ENCODE data around the gene FAM3A. TPM values are rescaled to one million over a fixed set of nuclear protein-coding genes. Genes with fewer than 3 reads are reported as not detected.
"Not testable (repeated sequence)": the region's sequence is repeated elsewhere in the genome, so short reads cannot be mapped to it uniquely, and the experiment has no call there.

Gene FAM3A
- total RNA-seq, 1 experiment from 2014 or later, result 36.8 TPM

DNA sequence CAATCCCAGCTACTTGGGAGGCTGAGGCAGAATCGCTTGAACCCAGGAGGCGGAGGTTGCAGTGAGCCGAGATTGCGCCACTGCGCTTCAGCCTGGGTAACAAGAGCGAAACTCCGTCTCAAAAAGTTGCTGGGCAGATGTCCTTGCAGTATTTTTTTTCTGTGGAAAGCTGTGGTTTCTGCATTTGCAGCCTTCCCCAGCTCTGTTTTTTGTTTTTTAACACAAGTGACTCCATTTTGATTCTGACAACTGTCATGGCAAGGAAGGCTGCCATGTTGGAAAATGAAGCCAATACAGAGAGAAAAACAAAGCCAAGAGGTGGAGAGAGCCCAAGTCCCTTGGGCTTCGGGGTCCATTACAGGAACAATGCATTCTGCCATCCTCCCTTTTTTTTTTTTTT, 13.9 kb downstream of the FAM3A start:
- H3K4me3 Mint-ChIP-seq (ENCODE audit: low read depth, unreplicated experiment), result no peak overlapping the region
- H3K4me1 Mint-ChIP-seq (ENCODE audit: low read depth, unreplicated experiment), result no peaks in the 10 kb centered on the region
- no TSS peak for BruUV-seq (replicated peaks)
- DNase-seq, result no peak
- intact Hi-C loops (cut with micrococcal nuclease; ENCODE audit: unreplicated experiment), result no loop called here
- CTCF ChIA-PET, result interaction anchor here (0.6 kb wide), 1 partner anchor 48 kb away, joined by 4 read pairs; no protein-coding TSS in a partner anchor
- H3K27ac Mint-ChIP-seq (ENCODE audit: unreplicated experiment), result no peak overlapping the region
- no peak for TF ChIP-seq CTCF (IDR thresholded peaks at IDR 0.05; ENCODE audit: unreplicated experiment)
- H3K27me3 Mint-ChIP-seq (ENCODE audit: unreplicated experiment), result no peaks in the 10 kb centered on the region
- peaks cover 9% of the 10 kb centered on the region for H3K36me3 Mint-ChIP-seq (ENCODE audit: insufficient read depth, unreplicated experiment)
- H3K9me3 Mint-ChIP-seq (ENCODE audit: low read depth, unreplicated experiment), result no peaks in the 10 kb centered on the region

DNA sequence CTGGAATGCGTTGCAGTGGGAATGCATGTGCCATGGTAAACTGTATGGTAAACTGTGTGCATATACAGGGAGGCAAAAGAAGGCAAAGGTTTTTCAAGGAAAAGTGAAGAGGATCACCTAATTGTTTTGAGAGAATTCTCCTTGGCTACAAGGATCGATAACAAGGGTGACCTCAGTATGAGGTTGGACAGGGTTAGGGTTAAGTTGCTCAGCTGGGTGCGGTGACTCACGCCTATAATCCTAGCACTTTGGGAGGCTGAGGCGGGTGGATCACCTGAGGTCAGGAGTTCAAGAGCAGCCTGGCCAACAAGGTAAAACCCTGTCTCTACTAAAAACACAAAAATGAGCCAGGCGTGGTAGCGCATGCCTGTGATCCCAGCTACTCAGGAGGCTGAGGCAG, 14.6 kb downstream of the FAM3A start:
- H3K27me3 Mint-ChIP-seq (ENCODE audit: unreplicated experiment); CTCF ChIA-PET; H3K4me1 Mint-ChIP-seq (ENCODE audit: low read depth, unreplicated experiment); intact Hi-C loops (cut with micrococcal nuclease; ENCODE audit: unreplicated experiment); H3K36me3 Mint-ChIP-seq (ENCODE audit: insufficient read depth, unreplicated experiment); H3K4me3 Mint-ChIP-seq (ENCODE audit: low read depth, unreplicated experiment); H3K9me3 Mint-ChIP-seq (ENCODE audit: low read depth, unreplicated experiment); BruUV-seq (replicated peaks); DNase-seq; H3K27ac Mint-ChIP-seq (ENCODE audit: unreplicated experiment): not testable (repeated sequence)

DNA sequence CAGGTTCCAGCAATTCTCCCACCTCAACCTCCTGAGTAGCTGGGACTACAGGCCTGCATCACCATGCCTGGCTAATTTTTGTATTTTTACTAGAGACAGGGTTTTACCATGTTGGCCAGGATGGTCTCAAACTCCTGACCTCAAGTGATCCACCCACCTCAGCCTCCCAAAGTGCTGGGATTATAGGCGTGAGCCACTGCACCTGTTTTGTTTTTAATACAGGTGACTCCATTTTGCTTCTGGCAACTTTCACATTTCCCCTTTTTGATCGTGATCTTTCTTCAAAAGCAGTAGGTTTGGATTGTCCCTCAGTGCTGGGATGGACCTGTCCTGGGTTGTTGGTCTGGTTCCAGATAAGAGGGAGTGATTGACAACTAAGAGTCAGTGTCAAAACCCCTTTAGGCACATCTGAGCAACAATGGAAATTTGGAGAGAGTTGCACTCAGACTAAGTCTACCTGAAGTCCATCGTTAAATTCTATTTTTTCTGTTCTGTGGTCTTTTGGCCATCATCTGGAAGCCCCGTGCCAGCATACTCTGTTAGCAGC, 19.4 kb downstream of the FAM3A start:
- H3K36me3 Mint-ChIP-seq (ENCODE audit: insufficient read depth, unreplicated experiment); H3K27ac Mint-ChIP-seq (ENCODE audit: unreplicated experiment); BruUV-seq (replicated peaks); H3K4me1 Mint-ChIP-seq (ENCODE audit: low read depth, unreplicated experiment); DNase-seq; H3K4me3 Mint-ChIP-seq (ENCODE audit: low read depth, unreplicated experiment); intact Hi-C loops (cut with micrococcal nuclease; ENCODE audit: unreplicated experiment); H3K27me3 Mint-ChIP-seq (ENCODE audit: unreplicated experiment); CTCF ChIA-PET; H3K9me3 Mint-ChIP-seq (ENCODE audit: low read depth, unreplicated experiment): not testable (repeated sequence)

DNA sequence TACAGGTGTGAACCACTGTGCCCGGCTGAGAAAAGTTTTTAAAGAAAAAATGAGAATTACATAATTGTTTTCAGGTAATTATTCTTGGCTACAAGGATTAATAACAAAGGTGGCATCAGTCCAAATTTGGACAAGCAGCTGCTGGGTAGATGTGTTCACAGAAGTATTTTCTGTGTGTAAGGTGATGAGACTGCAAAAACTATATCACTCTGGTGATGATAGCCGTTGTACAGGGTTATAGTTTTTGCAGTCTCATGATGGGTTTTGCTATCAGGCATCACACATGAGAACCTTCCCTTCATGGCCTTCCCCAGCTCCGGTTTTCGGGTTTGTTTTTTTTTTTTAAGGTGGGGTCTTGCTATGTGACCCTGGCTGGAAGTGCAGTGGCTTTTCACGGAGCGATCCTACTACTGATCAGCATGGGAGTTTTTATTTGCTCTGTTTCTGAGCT, 20.5 kb downstream of the FAM3A start:
- CTCF ChIA-PET, result interaction anchor here (0.6 kb wide), 1 partner anchor 17 kb away, joined by 4 read pairs; no protein-coding TSS in a partner anchor
- Mint-ChIP-seq H3K4me1 (ENCODE audit: low read depth, unreplicated experiment) (no peaks in the 10 kb centered on the region), H3K4me3 (ENCODE audit: low read depth, unreplicated experiment) (no peak overlapping the region), H3K9me3 (ENCODE audit: low read depth, unreplicated experiment) (no peaks in the 10 kb centered on the region), H3K36me3 (ENCODE audit: insufficient read depth, unreplicated experiment) (peaks cover 11% of the 10 kb centered on the region), H3K27ac (ENCODE audit: unreplicated experiment) (no peak overlapping the region), H3K27me3 (ENCODE audit: unreplicated experiment) (no peaks in the 10 kb centered on the region)
- no peak for DNase-seq
- BruUV-seq (replicated peaks), result no TSS peak
- intact Hi-C loops (cut with micrococcal nuclease; ENCODE audit: unreplicated experiment), result no loop called here
- TF ChIP-seq CTCF (IDR thresholded peaks at IDR 0.05; ENCODE audit: unreplicated experiment), result no peak

- no TSS peak for BruUV-seq (replicated peaks)
- CTCF ChIA-PET, result no interaction called here
- Mint-ChIP-seq H3K27me3 (ENCODE audit: unreplicated experiment) (no peaks in the 10 kb centered on the region), H3K9me3 (ENCODE audit: low read depth, unreplicated experiment) (no peaks in the 10 kb centered on the region), H3K36me3 (ENCODE audit: insufficient read depth, unreplicated experiment) (peaks cover 19% of the 10 kb centered on the region), H3K27ac (ENCODE audit: unreplicated experiment) (no peak overlapping the region), H3K4me3 (ENCODE audit: low read depth, unreplicated experiment) (no peak overlapping the region), H3K4me1 (ENCODE audit: low read depth, unreplicated experiment) (peaks cover 3% of the 10 kb centered on the region)
- no peak for DNase-seq
- intact Hi-C loops (cut with micrococcal nuclease; ENCODE audit: unreplicated experiment), result loop anchor here (5.0 kb wide), 1 partner anchor 87 kb away; the partner anchor contains the start of gene DNASE1L1
- TF ChIP-seq CTCF (IDR thresholded peaks at IDR 0.05; ENCODE audit: unreplicated experiment), result no peak
Measured at GRCh38 chrX:154494715-154495114, 21.3 kb downstream of the FAM3A start.
